ENCODE data around the gene HLA-F.

Gene HLA-F

DNA sequence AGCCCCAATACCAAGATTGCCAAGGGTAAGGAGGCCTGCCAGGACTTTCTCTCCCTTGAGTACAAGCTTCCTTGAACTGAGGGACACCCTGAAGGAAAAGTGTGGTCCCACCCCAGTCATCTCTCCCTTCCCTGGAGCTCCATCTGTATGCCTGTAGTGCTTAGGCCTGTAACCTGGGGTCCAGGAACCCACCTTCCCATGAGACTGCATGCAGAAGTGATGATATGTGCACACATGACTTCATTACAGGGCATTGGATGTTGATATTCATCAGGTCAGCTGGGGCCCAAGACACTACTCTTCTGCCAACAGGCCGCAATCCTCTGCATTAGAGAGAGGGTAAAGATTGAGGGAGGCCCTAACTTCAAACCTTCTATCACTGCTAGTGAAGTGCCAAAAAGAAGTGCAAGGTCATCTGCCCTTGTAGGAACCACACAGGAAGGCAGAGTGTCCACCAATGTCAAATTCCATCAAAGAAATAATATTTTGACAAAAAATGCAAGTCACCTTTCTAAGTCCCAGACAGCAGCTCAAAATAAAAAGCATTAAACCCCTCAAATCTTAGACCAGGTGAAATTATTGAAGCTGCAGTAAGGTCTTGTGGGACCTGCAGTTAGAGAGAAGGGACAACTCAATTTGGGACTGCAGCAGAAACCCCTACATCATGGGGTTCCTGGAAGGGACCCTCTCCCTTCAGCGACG lies 5.1 kb downstream of the HLA-F start:
- Histone ChIP-seq H3K36me3 (ENCODE audit: control insufficient read depth in 2 of 2, insufficient read depth in 1 of 2, low read length in 2 of 2) (peaks cover 11 to 41% of the 10 kb centered on the region in 2 experiments; a peak in 2 of 3 replicates), H3K4me1 (ENCODE audit: control insufficient read depth, insufficient read depth, low read length) (no peaks in the 10 kb centered on the region; the same call in 1 of the 2 replicates), H3K9me3 (ENCODE audit: control insufficient read depth, insufficient read depth, low read depth, low read length) (no peaks in the 10 kb centered on the region), H3K4me3 (ENCODE audit: low read depth, low read length) (no peak overlapping the region), H3K27ac (ENCODE audit: extremely low read depth, low read depth, low read length) (no peak overlapping the region)
- ChIA-PET CTCF (interaction anchor here (0.6 to 3.9 kb wide), 4 partner anchors 10 to 114 kb away, joined by 3 to 19 read pairs (median 10); no protein-coding TSS in a partner anchor), POLR2A (no interaction called here)
- TF ChIP-seq ZNF2 (tag by site-specific recombination; IDR thresholded peaks at IDR 0.05) (no peak), ZNF621 (tag by site-specific recombination; IDR thresholded peaks at IDR 0.05) (no peak), ZNF174 (tag by site-specific recombination; IDR thresholded peaks at IDR 0.05) (no peak), ZNF561 (tag by site-specific recombination; IDR thresholded peaks at IDR 0.05; ENCODE audit: borderline replicate concordance) (no peak), ZNF585B (tag by site-specific recombination; IDR thresholded peaks at IDR 0.05) (no peak), REPIN1 (tag by site-specific recombination; IDR thresholded peaks at IDR 0.05; ENCODE audit: low read depth) (no peak), ZNF274 (IDR thresholded peaks at IDR 0.05; ENCODE audit: low read length) (no peak), ZNF274 (tag by site-specific recombination; IDR thresholded peaks at IDR 0.05; ENCODE audit: borderline replicate concordance) (no peak), ZNF670 (tag by site-specific recombination; IDR thresholded peaks at IDR 0.05; ENCODE audit: low read depth) (no peak), KLF10 (tag by site-specific recombination; IDR thresholded peaks at IDR 0.05) (no peak), ZNF155 (tag by site-specific recombination; IDR thresholded peaks at IDR 0.05) (no peak), ZNF571 (tag by site-specific recombination; IDR thresholded peaks at IDR 0.05) (no peak), ZNF302 (tag by site-specific recombination; IDR thresholded peaks at IDR 0.05; ENCODE audit: low read depth) (no peak)
- TF ChIP-seq, protein P1, sequence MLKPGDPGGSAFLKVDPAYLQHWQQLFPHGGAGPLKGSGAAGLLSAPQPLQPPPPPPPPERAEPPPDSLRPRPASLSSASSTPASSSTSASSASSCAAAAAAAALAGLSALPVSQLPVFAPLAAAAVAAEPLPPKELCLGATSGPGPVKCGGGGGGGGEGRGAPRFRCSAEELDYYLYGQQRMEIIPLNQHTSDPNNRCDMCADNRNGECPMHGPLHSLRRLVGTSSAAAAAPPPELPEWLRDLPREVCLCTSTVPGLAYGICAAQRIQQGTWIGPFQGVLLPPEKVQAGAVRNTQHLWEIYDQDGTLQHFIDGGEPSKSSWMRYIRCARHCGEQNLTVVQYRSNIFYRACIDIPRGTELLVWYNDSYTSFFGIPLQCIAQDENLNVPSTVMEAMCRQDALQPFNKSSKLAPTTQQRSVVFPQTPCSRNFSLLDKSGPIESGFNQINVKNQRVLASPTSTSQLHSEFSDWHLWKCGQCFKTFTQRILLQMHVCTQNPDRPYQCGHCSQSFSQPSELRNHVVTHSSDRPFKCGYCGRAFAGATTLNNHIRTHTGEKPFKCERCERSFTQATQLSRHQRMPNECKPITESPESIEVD (tag by site-specific recombination; IDR thresholded peaks at IDR 0.05): no peak
- TF ChIP-seq, protein P2, sequence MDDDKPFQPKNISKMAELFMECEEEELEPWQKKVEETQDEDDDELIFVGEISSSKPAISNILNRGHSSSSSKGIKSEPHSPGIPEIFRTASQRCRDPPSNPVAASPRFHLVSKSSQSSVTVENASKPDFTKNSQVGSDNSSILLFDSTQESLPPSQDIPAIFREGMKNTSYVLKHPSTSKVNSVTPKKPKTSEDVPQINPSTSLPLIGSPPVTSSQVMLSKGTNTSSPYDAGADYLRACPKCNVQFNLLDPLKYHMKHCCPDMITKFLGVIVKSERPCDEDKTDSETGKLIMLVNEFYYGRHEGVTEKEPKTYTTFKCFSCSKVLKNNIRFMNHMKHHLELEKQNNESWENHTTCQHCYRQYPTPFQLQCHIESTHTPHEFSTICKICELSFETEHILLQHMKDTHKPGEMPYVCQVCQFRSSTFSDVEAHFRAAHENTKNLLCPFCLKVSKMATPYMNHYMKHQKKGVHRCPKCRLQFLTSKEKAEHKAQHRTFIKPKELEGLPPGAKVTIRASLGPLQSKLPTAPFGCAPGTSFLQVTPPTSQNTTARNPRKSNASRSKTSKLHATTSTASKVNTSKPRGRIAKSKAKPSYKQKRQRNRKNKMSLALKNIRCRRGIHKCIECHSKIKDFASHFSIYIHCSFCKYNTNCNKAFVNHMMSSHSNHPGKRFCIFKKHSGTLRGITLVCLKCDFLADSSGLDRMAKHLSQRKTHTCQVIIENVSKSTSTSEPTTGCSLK (tag by site-specific recombination; IDR thresholded peaks at IDR 0.05): no peak
- TF ChIP-seq, protein P3, sequence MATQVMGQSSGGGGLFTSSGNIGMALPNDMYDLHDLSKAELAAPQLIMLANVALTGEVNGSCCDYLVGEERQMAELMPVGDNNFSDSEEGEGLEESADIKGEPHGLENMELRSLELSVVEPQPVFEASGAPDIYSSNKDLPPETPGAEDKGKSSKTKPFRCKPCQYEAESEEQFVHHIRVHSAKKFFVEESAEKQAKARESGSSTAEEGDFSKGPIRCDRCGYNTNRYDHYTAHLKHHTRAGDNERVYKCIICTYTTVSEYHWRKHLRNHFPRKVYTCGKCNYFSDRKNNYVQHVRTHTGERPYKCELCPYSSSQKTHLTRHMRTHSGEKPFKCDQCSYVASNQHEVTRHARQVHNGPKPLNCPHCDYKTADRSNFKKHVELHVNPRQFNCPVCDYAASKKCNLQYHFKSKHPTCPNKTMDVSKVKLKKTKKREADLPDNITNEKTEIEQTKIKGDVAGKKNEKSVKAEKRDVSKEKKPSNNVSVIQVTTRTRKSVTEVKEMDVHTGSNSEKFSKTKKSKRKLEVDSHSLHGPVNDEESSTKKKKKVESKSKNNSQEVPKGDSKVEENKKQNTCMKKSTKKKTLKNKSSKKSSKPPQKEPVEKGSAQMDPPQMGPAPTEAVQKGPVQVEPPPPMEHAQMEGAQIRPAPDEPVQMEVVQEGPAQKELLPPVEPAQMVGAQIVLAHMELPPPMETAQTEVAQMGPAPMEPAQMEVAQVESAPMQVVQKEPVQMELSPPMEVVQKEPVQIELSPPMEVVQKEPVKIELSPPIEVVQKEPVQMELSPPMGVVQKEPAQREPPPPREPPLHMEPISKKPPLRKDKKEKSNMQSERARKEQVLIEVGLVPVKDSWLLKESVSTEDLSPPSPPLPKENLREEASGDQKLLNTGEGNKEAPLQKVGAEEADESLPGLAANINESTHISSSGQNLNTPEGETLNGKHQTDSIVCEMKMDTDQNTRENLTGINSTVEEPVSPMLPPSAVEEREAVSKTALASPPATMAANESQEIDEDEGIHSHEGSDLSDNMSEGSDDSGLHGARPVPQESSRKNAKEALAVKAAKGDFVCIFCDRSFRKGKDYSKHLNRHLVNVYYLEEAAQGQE (tag by site-specific recombination; IDR thresholded peaks at IDR 0.05): no peak
- TF ChIP-seq, protein P4, sequence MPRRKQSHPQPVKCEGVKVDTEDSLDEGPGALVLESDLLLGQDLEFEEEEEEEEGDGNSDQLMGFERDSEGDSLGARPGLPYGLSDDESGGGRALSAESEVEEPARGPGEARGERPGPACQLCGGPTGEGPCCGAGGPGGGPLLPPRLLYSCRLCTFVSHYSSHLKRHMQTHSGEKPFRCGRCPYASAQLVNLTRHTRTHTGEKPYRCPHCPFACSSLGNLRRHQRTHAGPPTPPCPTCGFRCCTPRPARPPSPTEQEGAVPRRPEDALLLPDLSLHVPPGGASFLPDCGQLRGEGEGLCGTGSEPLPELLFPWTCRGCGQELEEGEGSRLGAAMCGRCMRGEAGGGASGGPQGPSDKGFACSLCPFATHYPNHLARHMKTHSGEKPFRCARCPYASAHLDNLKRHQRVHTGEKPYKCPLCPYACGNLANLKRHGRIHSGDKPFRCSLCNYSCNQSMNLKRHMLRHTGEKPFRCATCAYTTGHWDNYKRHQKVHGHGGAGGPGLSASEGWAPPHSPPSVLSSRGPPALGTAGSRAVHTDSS (tag by site-specific recombination; IDR thresholded peaks at IDR 0.05): no peak
